H1 (cell line): ENCODE data around the gene PARM1. TPM values are rescaled to one million over a fixed set of nuclear protein-coding genes. Genes with fewer than 3 reads are reported as not detected.

Source experiments
- CTCF ChIA-PET: fragments of 300-600 bp; sonication (Branson Sonifier 250); formaldehyde crosslinking; loops from one replicate; lab custom pipeline; 2021; ENCODE audit not compliant: partially characterized antibody; lab: Charles Lee
- POLR2A ChIA-PET: fragments of 300-600 bp; sonication (Branson Sonifier 250); formaldehyde crosslinking; loops from one replicate; lab custom pipeline; 2021; ENCODE audit warnings: inconsistent platforms; ENCODE audit not compliant: partially characterized antibody; lab: Charles Lee
- DNase-seq, 2 experiments: peaks; one replicate each; pipeline versions ENCODE4 v3.0.0 to v3.0.0-alpha.2; 2010 to 2022; ENCODE audit warnings: low spot score in 2 of 2, low read depth in 1 of 2, mixed read lengths in 1 of 2
- FAIRE-seq: peaks from 2 replicates; lab custom pipeline; 2011; peaks lifted over from hg19 to GRCh38; lab: Jason Lieb, UNC
- H2AFZ ChIP-seq: 2 replicates; pipeline ENCODE4 v1.8.1; 2012; ENCODE audit warnings: low read length, inconsistent platforms
- H2AK5ac ChIP-seq: 2 replicates; pipeline ENCODE4 v1.6.1; 2013; ENCODE audit warnings: low read depth, low read length
- H2BK120ac ChIP-seq: replicated peaks from 2 replicates; pipeline ENCODE3; 2013; ENCODE audit warnings: low read depth, low read length, inconsistent platforms
- H2BK12ac ChIP-seq: 2 replicates; pipeline ENCODE4 v1.6.1; 2013; ENCODE audit warnings: low read depth, low read length
- H2BK15ac ChIP-seq: 2 replicates; pipeline ENCODE4 v1.6.1; 2013; ENCODE audit warnings: low read length
- H2BK20ac ChIP-seq: 2 replicates; pipeline ENCODE4 v1.6.1; 2013; ENCODE audit warnings: low read length
- H2BK5ac ChIP-seq: 2 replicates; pipeline ENCODE4 v1.6.1; 2013; ENCODE audit warnings: low read depth, low read length
- H3K14ac ChIP-seq: 2 replicates; pipeline ENCODE4 v1.6.1; 2013; ENCODE audit warnings: inconsistent platforms; ENCODE audit not compliant: insufficient read length
- H3K18ac ChIP-seq: 2 replicates; pipeline ENCODE4 v1.6.1; 2013; ENCODE audit warnings: low read length; ENCODE audit errors: extremely low read depth
- H3K23ac ChIP-seq: 2 replicates; pipeline ENCODE4 v1.6.1; 2013; ENCODE audit warnings: inconsistent platforms; ENCODE audit not compliant: insufficient read length
- H3K23me2 ChIP-seq: 2 replicates; pipeline ENCODE4 v1.6.1; 2013; ENCODE audit warnings: low read depth, low read length
- H3K27ac ChIP-seq: 2 replicates; pipeline ENCODE4 v1.6.1; 2011; ENCODE audit warnings: low read depth, low read length, inconsistent platforms
- H3K27me3 ChIP-seq, 4 experiments: replicated peaks in 1 of 4; 1 replicate in 1 of 4; 2 replicates in 3 of 4; pipeline versions ENCODE4 v1.6.1 to v1.8.1; 2011 to 2013; ENCODE audit warnings: low read length in 3 of 4, mild to moderate bottlenecking in 3 of 4, inconsistent platforms in 2 of 4, mixed read lengths in 2 of 4, moderate library complexity in 1 of 4; ENCODE audit not compliant: control insufficient read depth in 3 of 4, insufficient read depth in 3 of 4; ENCODE audit errors: extremely low read depth in 1 of 4
- H3K36me3 ChIP-seq, 4 experiments: 2 replicates each; pipeline versions ENCODE4 v1.6.1 to v1.8.1; 2011 to 2013; ENCODE audit warnings: mild to moderate bottlenecking in 4 of 4, low read length in 3 of 4, moderate library complexity in 2 of 4, control low read depth in 1 of 4, inconsistent platforms in 1 of 4; ENCODE audit not compliant: insufficient read depth in 4 of 4, control insufficient read depth in 2 of 4
- H3K4ac ChIP-seq: replicated peaks from 2 replicates; pipeline ENCODE3; 2013; ENCODE audit warnings: low read length, low read depth, mixed read lengths, inconsistent platforms; ENCODE audit not compliant: insufficient read length
- H3K4me1 ChIP-seq, 4 experiments: replicated peaks in 1 of 4; 1 replicate in 1 of 4; 2 replicates in 3 of 4; pipeline versions ENCODE4 v1.6.1 to v1.8.1; 2011 to 2013; ENCODE audit warnings: low read length in 3 of 4, inconsistent platforms in 2 of 4, mixed read lengths in 1 of 4; ENCODE audit not compliant: insufficient read depth in 4 of 4, control insufficient read depth in 3 of 4
- H3K4me2 ChIP-seq, 2 experiments: 2 replicates each; pipeline versions ENCODE4 v1.6.1 to v1.8.1; 2011 to 2013; ENCODE audit warnings: low read depth in 2 of 2, low read length in 2 of 2, control low read depth in 1 of 2, inconsistent platforms in 1 of 2, mild to moderate bottlenecking in 1 of 2; ENCODE audit not compliant: insufficient read depth in 1 of 2
- H3K4me3 ChIP-seq, 4 experiments: fragments of 200-600, 300-600 bp in 1 of 4; sonication (generic), shearing (Covaris generic), sonication (Bioruptor Twin) in 1 of 4; 2 replicates each; pipeline versions ENCODE4 v1.5.1 to v1.8.1; 2011 to 2016; ENCODE audit warnings: low read length in 4 of 4, low read depth in 3 of 4, control low read depth in 2 of 4, inconsistent platforms in 2 of 4, mild to moderate bottlenecking in 2 of 4, mixed read lengths in 1 of 4, moderate library complexity in 1 of 4; ENCODE audit not compliant: insufficient read depth in 2 of 4; ENCODE audit errors: extremely low read depth in 1 of 4
- H3K56ac ChIP-seq: replicated peaks from 2 replicates; pipeline ENCODE3; 2013; ENCODE audit warnings: low read depth, mild to moderate bottlenecking, mixed read lengths, low read length, inconsistent platforms; ENCODE audit not compliant: insufficient read length
- H3K79me1 ChIP-seq: 2 replicates; pipeline ENCODE4 v1.6.1; 2013; ENCODE audit warnings: low read depth, low read length, control low read depth
- H3K79me2 ChIP-seq, 2 experiments: 2 replicates each; pipeline versions ENCODE4 v1.6.1 to v1.8.1; 2012 to 2013; ENCODE audit warnings: low read length in 2 of 2, mild to moderate bottlenecking in 2 of 2, inconsistent platforms in 1 of 2; ENCODE audit not compliant: insufficient read depth in 2 of 2, control insufficient read depth in 1 of 2
- H3K9ac ChIP-seq, 4 experiments: replicated peaks in 1 of 4; 1 replicate in 1 of 4; 2 replicates in 3 of 4; pipeline versions ENCODE4 v1.6.1 to v1.8.1; 2011 to 2013; ENCODE audit warnings: low read depth in 3 of 4, low read length in 3 of 4, control low read depth in 2 of 4, mild to moderate bottlenecking in 2 of 4, moderate library complexity in 2 of 4, inconsistent platforms in 1 of 4; ENCODE audit errors: extremely low read depth in 1 of 4
- H3K9me3 ChIP-seq, 2 experiments: 2 replicates each; pipeline versions ENCODE4 v1.6.1 to v1.8.1; 2012 to 2013; ENCODE audit warnings: mild to moderate bottlenecking in 2 of 2, moderate library complexity in 2 of 2, control low read depth in 1 of 2, inconsistent platforms in 1 of 2, low read depth in 1 of 2, low read length in 1 of 2, mixed read lengths in 1 of 2; ENCODE audit not compliant: insufficient read depth in 2 of 2
- H4K20me1 ChIP-seq, 2 experiments: replicated peaks in 1 of 2; 2 replicates each; pipeline versions ENCODE3 to v1.8.1; 2011 to 2013; ENCODE audit warnings: inconsistent platforms in 2 of 2, low read length in 2 of 2, mild to moderate bottlenecking in 1 of 2; ENCODE audit not compliant: insufficient read depth in 2 of 2, control insufficient read depth in 1 of 2
- H4K5ac ChIP-seq: 2 replicates; pipeline ENCODE4 v1.6.1; 2013; ENCODE audit warnings: low read length, low read depth, mixed read lengths, inconsistent platforms; ENCODE audit not compliant: insufficient read length
- H4K8ac ChIP-seq: 2 replicates; pipeline ENCODE4 v1.8.0; 2013; ENCODE audit warnings: mild to moderate bottlenecking, moderate library complexity, low read length, inconsistent platforms; ENCODE audit not compliant: insufficient read depth; ENCODE audit errors: extremely low read depth
- H4K91ac ChIP-seq: replicated peaks from 2 replicates; pipeline ENCODE3; 2013; ENCODE audit warnings: low read length, mixed read lengths, inconsistent platforms; ENCODE audit not compliant: insufficient read length
- ASH2L ChIP-seq: fragments of 200-600, 300-600 bp; sonication (generic); IDR thresholded peaks from one replicate; pipeline ENCODE4 v1.7.1; 2017; ENCODE audit warnings: low read length
- CHD1 ChIP-seq: IDR thresholded peaks from 2 replicates; pipeline ENCODE4 v1.6.1; 2012; ENCODE audit warnings: low read depth, low read length, improper control_type of control experiment
- NRF1 ChIP-seq: IDR thresholded peaks from 2 replicates; pipeline ENCODE4 v1.6.1; 2011; ENCODE audit warnings: mild to moderate bottlenecking, low read depth, low read length, improper control_type of control experiment
- SIRT6 ChIP-seq: IDR thresholded peaks from one replicate; pipeline ENCODE4 v1.7.1; 2012; ENCODE audit warnings: low read length, inconsistent platforms
- WGBS, 2 experiments: shearing (Covaris generic) in 1 of 2; methylation state at CpG; one replicate each; pipeline versions ENCODE4 v1.1.6 to v1.1.7; 2013 to 2015; ENCODE audit warnings: low lambda C conversion rate in 2 of 2, mixed read lengths in 2 of 2, inconsistent platforms in 1 of 2, low coverage in 1 of 2, missing lambda C conversion rate in 1 of 2; ENCODE audit not compliant: insufficient replicate concordance in 2 of 2, insufficient coverage in 1 of 2, insufficient read length in 1 of 2; ENCODE audit errors: extremely low coverage in 1 of 2, missing lambda C conversion rate in 1 of 2; 5-methylcytosine and 5-hydroxymethylcytosine counted together
- polyA plus RNA-seq, 7 experiments: library from polyadenylated mRNA; depleted of rRNA in 3 of 7; stranded (reverse) in 5 of 7; unstranded in 2 of 7; fragments of >200 nt in 5 of 7; fragments of 200-250 nt in 2 of 7; gene quantifications; 1 replicate in 5 of 7; 2 replicates in 1 of 7; 4 replicates in 1 of 7; pipeline versions ENCODE4 v1.2.1 to v1.2.3, GENCODE V29; 2011 to 2013; ENCODE audit warnings: missing spikeins in 2 of 7, mixed read lengths in 2 of 7
- total RNA-seq: library from RNA; stranded (reverse); fragmentation: NEBNext Ultra II Directional; extraction: Animal tissue kit (Norgen Biotek cat#: 25700); gene quantifications from 2 replicates; pipeline ENCODE4 v1.2.1, GENCODE V29; 2021

Gene PARM1
- total and polyA plus RNA-seq, 2 of the 8 experiments (the other 6 are each of a cell fraction or from before 2014, with no cell fraction given) = 2.0 to 5.3 TPM

DNA sequence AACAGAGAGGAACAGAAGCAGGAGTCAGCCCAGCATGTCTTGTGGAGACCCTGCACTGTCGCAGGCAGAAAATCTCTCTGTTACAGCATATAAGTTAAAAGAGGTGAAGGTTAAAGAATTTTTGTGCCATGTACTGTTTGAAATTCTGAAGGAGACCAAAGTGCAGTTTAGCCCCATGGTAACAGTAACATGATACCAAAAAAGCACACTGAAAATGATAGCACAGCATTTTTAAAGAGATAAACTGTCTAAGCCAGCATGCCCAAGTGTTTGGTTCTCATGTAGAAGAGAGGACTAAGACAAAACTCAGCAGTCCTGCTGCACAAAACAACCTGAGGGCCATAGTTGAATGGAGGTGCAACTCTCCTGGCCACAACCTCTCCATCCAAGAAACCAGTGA lies 41.9 kb upstream of the PARM1 start:
- H3K56ac ChIP-seq = no peak overlapping the region
- H3K23me2 ChIP-seq = no peaks in the 10 kb centered on the region
- H3K27ac ChIP-seq = no peak overlapping the region
- H2BK20ac ChIP-seq = no peak overlapping the region
- H3K18ac ChIP-seq = no peak overlapping the region
- no peak overlapping the region for H2BK15ac ChIP-seq
- H3K4me2 ChIP-seq = no peak overlapping the region
- 91% methylated on average over 1 of the region's 1 CpG; no CpG with 5 or more reads in 1 of the 2 experiments for WGBS, 2 experiments
- H2AFZ ChIP-seq = no peak overlapping the region; the same call in 1 of the 2 replicates
- no peak for DNase-seq
- H3K36me3 ChIP-seq = no peaks in the 10 kb centered on the region
- H3K9ac ChIP-seq = no peak overlapping the region
- no peaks in the 10 kb centered on the region for H3K79me2 ChIP-seq
- CTCF ChIA-PET = no interaction called here
- no peak overlapping the region for H3K4ac ChIP-seq
- no peak overlapping the region for H4K5ac ChIP-seq
- H2BK12ac ChIP-seq = no peak overlapping the region
- no peak for TF ChIP-seq ASH2L
- TF ChIP-seq SIRT6 = no peak
- no peak for TF ChIP-seq NRF1
- no peak for TF ChIP-seq CHD1
- H4K20me1 ChIP-seq = no peaks in the 10 kb centered on the region
- no peaks in the 10 kb centered on the region for H3K27me3 ChIP-seq
- H3K4me3 ChIP-seq = no peak overlapping the region
- no peak overlapping the region for H4K91ac ChIP-seq
- no peak overlapping the region for H2BK120ac ChIP-seq
- no peaks in the 10 kb centered on the region for H3K79me1 ChIP-seq
- no peak overlapping the region for H3K23ac ChIP-seq
- no peaks in the 10 kb centered on the region for H3K4me1 ChIP-seq
- no peak overlapping the region for H3K14ac ChIP-seq
- no peak overlapping the region for H4K8ac ChIP-seq
- no peak for FAIRE-seq
- no peak overlapping the region for H2BK5ac ChIP-seq
- POLR2A ChIA-PET = no interaction called here
- no peaks in the 10 kb centered on the region for H3K9me3 ChIP-seq
- no peak overlapping the region for H2AK5ac ChIP-seq
